AML-193 (cell line): ENCODE results near the gene PTPRQ.
"Not testable (repeated sequence)": the region's sequence is repeated elsewhere in the genome, so short reads cannot be mapped to it uniquely, and the experiment has no call there.

Experiments
- DNase-seq, 2 experiments: peaks; one replicate each; lab custom pipeline; 2025; lab: John Stamatoyannopoulos, UW

Gene PTPRQ

DNA sequence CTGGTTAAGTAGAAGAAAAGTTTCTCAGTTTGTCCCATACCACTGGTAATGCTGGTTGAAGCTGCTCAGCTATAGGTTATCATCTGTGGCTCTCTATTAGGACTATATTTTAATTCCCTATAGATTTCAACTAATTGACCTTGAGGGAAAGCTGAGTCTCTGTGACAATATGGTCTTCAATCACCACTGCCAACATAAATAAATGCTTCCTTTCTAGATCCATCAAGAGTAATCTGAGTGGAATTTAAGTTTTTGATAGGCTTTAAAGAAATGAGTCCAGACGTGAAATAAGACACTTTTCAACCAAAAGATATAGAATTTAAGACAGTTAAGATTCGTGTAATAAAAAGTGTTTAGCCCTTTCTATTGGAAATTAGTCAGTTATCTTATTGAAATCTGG is 199.9 kb downstream of the PTPRQ start:
- DNase-seq: no peak

DNA sequence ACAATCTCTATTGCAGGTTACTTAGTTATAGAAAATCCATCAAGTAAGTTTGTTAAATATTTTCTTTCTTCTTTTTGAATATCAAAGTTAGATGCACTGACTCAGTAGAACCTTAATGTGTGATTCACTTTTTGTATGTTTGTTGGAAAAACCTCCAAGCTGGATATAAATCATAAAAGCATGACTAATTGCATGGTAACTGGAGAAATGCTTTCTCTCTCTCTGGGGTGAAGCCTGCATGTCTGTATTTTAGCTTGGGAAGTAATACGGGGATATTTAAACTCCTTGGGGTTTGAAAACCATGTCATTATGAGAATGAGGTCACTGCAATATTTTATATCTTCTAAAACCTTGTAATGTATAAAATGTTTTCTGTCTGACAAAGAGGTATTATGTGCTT is 204.8 kb downstream of the PTPRQ start:
- DNase-seq: no peak

DNA sequence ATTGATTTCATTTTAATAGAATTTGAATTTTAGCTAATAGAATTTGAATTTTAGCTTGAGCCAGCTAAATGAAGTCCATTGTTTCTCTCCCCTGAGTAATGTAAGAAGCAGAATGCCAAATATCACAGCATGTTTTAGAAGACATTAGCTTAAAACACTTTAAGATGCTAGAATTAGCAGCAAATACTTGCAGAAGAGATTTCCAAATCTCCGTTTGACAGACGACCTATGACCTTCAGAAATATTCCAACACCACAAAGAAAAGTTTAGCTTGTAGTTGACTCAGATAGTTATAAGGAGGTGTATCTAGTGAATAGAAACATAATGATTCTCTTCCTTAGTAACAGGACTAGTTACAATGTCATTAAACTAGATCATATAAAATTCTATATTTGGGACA is 211.7 kb downstream of the PTPRQ start:
- DNase-seq: no peak

DNA sequence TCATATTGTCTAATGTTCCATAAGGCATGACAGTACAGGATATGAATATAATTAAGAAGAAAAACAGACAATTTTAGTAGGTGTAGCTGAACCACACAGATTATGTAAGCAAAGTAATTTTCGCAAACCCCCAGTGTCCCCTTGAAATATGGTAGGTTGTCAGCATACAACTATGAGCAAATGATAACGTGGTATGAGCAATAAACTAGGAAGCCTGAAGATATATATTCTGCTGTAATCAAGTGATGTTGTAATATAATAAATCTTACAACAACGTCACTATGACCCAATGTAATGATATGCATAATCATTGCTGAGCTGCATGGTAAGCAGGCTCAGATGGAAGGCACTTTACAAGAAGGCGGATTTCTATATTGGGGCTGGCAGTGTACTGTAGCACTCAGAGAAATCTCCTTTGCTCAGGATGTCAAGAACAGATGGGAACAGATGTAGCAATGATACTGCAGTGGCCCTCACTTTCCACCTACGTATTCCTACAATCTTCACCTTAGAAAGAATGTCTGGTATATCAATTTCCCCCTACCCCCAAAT is 215.6 kb downstream of the PTPRQ start:
- no peak for DNase-seq

DNA sequence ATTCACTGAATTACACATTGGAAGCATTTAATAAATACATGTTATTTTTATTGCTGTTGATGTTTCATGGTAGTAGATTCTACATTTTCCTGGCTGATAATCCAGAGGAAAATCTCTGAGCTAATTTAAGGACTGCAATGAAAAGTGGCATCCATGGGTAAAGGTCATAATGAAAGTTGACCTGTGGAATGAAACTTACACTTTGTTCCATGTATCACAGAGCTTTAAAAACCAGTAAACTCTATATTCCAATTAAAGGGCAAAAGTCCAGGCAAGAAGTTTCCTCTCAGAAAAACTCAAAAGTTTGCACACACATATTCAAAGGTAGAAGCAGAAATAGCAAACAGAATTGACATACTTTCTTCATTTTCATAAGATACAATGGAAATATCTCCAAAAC is 218.6 kb downstream of the PTPRQ start:
- DNase-seq: no peak

DNA sequence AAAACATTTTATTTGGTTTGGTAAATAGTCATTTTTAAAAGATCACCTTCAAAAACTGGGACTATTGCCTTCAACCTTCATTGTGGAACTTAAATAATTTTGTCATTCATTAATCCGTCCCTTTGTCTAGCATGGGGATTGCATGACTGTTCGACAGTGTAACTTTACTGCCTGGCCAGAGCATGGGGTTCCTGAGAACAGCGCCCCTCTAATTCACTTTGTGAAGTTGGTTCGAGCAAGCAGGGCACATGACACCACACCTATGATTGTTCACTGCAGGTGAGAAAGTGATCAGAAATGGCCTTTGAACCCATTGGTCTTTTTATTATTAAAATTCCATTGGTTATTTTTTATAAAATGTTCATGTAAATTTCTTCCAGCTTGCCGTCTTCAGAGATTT is 226.2 kb downstream of the PTPRQ start:
- no peak for DNase-seq

DNA sequence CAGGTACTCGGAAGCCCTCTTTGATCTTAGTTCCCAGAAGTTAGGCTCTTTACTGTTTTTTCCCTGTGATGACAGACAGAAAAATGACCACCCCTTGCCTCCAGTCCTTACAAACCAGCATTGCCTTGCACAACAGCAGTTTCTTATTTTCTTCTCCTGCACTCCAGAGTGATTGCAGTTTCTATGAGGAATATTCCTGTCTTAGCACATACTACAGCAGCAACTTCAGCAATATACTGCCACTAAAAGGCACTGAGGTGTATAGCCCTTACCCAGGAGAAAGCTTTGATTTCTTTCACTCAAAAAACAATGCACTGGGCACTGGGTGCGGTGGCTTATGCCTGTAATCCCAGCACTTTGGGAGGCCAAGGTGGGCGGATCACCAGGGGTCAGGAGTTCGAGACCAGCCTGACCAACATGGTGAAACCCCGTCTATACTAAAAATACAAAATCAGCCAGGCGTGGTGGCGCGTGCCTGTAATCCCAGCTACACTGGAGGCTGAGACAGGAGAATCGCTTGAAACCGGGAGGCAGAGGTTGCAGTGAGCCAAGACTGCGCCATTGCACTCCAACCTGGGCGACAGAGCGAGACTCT is 232.1 kb downstream of the PTPRQ start:
- not testable (repeated sequence) for DNase-seq

DNA sequence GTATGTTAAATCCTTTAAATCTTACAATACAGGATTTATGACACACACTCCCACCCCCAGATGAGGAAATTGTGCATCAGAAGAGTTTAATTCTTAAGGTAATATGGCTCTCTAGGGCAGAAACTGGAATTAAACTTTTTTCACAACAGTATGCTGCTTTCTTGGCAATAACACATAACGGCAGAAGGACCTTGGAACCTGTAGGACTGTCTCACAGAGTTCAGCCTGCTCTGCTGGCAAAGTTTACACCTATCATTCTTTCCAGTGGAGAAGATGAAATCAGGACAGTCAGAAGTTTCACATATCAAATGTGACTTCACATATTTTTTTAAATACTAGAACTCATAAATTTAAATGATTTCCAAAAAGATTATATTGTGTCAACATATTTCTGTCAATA is 232.8 kb downstream of the PTPRQ start:
- no peak for DNase-seq

DNA sequence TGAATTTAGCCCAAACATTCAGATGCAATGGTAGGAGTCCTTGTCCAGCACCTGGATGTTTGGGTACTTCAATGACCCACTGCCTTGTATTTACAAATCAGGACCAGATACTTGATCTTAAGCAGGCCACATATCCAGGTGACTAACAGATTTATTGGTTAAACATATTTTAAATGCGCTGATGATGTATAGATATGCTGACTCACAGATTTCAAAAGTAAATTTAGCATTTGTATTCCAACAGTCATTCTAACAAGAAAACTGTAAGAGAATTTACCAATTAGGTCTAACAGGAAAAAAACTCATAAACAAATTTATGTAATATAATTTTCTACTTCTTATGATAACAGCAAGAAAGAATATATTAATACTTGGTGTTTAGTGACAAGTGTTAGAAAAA is 234.0 kb downstream of the PTPRQ start:
- DNase-seq: no peak

DNA sequence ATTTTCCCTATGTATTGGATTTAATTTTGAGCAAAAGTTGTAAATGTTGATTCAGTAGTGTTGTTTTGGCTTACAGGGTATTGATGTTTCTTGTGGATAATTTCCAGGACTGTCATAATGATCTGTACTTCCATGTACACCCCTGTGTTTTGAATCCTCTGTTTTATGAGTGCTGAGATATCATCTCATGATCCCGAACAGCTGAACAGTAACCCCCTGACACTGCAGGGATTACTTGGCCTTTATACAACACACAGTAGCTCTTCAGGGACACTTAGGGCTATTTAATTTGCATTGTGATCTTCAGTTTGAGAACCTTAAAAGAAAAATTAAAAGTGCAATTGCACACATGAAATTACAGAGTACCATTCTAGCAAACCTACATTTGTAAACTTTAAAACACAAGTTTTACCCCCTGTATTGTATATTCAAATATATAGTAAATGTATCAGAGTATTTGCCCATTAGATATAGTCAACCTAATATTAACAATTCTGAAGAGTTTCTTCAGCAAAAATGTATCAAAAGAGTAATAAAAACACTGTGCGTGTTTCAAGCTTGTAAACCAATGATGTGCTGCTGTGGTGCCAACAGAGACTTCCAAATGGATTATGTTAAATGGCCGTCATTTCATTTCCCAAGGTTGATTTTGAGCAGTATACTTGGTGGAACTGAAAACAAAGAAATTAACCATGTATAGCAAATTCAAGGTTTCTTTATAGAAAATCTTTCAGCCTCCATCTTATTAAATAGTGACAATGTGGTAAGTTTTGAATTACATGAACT is 235.5 kb downstream of the PTPRQ start:
- no peak for DNase-seq

DNA sequence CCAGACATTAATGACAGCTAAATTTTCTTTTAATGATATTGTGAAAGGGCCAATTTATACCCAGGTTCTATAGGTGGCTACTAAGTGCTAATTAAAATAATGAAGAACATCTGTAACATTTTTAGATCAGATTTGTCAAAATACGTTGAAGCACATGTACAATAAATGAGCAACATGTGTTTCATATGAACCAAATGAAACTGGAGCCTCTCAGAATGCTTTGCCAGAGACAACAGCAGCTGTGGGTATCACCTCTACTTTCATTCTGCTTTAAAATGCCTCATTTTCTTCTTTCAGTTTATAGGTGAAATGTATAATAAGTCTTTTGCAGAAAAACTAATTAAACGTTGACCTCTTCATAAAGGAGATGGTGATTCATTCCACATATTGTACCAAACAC is 237.3 kb downstream of the PTPRQ start:
- no peak for DNase-seq

DNA sequence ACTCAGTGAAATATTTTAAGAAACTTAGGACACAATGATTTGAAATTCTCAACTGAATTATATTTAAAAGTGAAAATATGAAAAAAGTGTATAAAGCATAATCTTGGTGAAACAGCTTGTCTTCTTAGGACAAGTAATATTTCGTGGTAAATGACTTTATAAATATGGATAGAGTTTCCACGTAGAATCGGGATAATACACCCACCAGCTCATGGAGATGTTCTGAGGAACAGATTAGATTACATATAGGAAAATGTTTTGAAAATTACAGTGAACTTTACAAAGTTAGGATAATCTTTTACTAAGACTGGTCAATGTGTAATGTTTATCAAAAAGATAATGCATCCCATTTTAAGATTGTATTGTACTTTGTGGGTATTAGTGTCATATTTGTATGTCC is 237.8 kb downstream of the PTPRQ start:
- no peak for DNase-seq

DNA sequence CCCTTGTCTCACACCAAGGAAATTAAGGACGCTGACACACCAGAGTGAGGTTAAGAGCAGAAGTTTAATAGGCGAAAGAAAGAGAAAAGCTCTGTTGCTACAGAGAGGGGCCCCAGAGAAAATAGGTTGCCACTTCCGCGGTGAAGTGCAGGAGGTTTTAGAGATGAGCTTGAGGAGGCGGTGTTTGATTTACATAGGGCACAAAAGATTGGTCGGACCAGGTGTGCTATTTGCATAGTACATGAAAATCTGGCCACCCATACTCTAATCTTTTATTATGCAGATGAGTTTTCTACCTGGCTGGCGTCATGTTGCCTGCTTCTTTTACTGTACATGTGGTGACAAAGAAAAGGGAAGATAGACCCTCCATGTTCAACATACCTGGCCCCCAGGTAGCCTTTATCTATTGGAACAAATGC is 240.1 kb downstream of the PTPRQ start:
- DNase-seq: no peak

DNA sequence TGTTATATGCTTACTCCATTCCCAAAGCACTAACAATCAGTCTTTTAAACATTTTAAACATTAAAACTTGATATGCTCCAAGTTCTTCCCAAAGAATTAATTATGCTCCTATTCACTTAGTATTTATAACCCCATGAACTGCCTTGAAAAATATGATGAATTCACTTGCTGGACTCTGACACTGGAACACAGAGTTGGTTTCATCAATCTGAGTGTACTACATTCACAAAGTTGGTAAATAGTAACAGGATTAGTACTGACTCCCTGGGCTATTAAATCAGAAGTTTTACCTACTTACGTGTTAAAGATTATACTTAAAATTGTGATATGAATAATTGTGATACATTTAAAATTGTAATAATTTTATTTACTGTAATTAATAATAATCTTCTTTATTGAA is 246.1 kb downstream of the PTPRQ start:
- no peak for DNase-seq

DNA sequence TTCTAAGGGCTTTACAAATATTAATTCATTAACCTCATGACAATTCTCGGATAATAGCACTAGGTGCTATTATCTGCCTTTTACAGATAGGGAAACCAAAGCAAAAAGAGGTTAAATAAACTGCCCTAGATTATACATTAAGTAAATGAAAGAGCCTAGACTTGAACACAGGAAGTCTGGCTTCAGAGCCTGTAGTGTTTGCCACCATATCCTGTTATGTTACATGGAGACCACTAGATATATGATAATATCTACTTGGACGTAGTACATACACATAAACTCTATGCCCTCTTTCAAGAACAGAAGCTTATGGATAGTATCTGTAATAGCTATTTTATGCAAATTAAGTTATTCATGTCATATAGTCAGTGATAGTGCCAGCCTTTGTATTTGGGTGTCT is 246.5 kb downstream of the PTPRQ start:
- no peak for DNase-seq

DNA sequence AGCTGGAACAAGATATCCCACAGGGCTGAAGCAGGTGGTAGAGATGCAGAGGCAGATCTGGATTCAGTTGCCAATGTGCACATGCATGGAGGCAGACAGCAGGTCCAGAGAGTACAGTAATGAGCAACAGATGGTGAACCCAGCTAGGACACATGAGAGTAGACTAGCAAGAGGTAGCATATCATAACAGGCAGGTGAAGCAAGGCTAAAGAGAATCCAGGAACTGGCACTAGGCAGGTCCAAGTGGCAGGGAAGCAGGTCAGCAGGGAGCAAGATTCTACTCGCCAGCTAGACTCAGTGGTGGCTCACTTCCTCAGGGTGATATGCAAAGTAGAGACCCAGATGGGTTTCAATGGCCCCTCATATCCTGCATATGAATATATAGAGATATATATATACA is 248.1 kb downstream of the PTPRQ start:
- no peak for DNase-seq

DNA sequence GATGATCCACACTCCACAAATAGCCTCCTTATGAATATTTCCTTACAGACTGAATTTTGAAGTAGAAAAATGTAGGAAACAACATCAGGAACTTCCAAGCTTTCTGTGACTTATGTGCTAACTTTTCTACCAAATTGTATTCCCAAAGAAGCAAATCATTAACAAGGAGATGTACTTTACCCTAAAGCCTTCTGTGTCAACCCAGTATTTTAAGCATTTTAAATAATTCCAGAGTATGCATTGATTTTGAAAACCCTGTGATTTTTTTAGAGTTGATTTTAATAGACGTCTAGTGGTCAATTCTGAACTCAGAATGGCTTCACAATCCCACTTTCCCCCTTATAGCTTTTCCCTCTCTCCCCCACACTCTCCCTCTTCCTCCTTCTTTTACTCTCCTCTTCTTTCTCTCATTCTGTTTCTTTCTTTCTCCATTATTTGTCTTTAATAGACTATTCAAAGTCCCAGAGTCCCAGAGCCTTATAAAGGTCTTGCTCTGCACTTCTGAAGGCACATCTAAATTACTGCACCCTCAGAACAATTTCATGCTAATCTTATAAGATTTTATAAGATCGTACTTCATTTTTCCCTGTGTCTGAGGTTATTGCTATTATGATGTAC is 253.3 kb downstream of the PTPRQ start:
- DNase-seq: no peak

DNA sequence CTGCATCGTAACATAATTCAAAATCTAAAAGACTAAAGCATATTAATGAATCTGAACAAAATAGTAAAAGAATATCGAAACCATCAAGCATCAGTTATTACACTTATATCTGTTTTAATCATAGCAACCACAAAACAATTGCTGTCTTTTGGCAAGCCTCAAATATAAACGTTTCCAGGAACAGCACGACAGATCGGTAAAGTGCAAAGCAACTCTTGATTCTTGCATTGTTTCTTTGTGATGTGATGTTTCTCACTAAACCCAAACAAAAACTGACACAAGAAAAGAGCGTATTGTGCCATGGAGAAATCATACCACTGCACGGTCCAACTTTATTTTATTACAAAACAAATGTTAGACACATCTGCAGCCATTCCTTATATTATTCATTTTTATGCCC is 254.2 kb downstream of the PTPRQ start:
- DNase-seq: no peak

DNA sequence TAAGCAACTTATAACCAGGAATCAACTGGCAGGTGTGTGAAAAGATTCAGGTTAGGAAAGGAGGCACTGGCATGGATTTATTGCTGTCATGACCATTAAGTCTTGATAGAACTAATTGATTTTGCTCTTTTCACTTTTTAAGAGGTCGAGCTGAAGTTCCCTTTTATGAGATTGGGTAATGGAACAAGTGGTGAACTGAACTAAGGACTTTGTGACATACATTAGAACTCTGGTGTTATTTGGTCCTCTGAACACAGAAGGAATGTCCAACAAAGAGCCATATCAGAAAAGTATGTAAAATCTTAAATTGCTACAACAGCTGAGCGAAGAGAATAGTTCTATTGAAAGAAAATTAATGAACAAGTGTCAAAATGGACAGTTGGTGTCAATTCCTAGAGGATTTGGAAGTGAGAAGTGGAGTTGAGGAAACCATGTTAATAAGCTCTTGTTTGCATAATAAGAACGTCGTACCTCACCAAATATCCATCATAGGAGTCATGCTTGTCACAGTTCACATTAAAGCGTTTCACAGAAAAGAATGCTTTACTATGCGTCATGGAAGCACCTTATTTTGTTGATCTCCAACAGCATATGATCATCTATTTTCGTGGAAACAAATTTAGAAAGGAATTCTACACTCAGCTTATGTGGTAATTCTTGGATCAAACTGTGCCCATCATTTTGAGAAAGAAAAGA is 255.0 kb downstream of the PTPRQ start:
- no peak for DNase-seq

DNA sequence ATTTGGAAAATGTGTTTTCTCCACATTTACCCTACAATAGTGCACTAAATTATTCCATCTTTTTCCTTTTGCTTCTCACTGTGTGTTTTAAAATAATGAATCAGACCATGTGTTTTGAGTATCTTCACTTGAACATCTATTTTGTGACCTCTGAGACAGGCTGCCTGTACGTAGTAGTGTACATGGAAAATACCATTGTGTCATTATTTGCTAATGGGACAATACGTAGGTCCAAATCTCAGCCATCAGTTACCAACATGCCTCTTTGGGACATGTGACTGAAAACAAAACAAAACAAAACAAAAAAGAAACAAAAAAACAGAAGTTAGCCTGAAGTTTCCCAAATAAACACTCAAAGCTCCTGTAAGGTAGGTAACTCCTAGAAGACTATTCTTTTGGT is 256.3 kb downstream of the PTPRQ start:
- no peak for DNase-seq

DNA sequence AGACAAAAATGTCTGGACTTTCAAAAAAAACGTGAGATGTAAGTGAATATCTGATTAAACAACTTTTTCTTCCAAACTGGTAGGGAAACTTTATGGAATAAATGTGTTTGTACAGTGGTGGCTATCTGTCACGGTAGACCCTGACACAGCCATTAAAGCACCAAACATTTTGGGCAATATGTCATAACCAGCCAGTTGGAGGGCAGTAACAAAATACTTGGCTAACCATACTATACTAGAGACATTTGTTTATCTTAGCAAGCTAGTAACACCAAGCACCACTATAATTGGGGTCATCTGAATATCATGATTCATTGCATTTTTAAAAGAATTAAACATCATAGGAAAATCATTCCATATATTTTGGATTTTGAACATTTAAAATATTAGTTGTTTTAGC is 257.4 kb downstream of the PTPRQ start:
- no peak for DNase-seq

DNA sequence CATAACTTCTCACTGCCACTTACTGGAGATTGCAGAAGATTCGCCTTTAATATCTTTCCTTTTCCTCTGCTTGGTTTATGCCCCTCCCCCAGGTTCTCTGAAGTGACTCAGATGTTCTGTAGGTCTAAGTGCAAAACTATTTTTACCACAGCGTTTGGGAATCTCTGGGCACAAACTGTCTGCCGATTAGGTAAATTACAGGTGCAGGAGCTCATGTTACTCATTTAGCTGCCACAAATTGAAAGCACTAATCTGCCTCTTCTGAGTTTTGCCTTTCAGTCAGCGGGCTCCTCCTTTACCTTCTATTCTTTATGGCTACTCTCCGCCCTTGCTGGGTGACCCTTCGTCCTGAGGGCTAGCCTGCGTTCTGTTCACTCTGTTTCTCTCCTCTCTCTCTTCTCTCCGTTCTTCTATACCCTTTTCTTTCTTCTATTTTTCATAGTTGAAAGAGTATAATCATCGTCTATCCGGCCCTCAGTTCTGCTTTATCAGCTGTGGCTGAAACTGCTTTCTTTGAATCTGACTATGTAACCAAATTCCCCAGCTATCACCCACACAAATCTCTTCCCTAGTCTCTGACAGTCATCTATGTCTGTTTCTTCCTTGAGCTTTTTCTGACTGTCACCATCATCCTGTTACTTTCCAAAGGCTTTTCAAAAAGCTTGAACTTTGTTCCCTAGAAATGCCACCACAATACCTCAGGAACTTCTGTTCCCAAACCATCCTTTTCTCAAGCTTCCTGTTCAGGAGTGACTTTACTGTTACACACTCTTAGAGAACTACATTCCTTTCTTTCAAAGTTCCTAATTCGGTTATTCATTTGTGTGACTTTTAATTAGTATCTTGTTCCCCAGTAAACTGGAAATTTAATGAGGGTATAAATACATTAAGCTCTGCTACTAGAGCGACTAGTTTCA is 259.1 kb downstream of the PTPRQ start:
- DNase-seq: no peak
